PC-9 (cell line): Measurements from ENCODE around the gene GALNT10.

ENCODE experiments used
- EZH2 ChIP-seq: fragments of 200-600 bp; sonication (generic); IDR thresholded peaks from 2 replicates; pipeline ENCODE4 v1.8.0; 2017; ENCODE audit warnings: antibody characterized with exemption, low read depth
- TF ChIP-seq, protein P1 (sequence below): fragments of 200-600 bp; sonication (generic); conservative IDR thresholded peaks from 2 replicates; pipeline ENCODE4 v1.6.1; 2017; ENCODE audit warnings: mixed run types, antibody characterized with exemption, mild to moderate bottlenecking, moderate library complexity

DNA sequence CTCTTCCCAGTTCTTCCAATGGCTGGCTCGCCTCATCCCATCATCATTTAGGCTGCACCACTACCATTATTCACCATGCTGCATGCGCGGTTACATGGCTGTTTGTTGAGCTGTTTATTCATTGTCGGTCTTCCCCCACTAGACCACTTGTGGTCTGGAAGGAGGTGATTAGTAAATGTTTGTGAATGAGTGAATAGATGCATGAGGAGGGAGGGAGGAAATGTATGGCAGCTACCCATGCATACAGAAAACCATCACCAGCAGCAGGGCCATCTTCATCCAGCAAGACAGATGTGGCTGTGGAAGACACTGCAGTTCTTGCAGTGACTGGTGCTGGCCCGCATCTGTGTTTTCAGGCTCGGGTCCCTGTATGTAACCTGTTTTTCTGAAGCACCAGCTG lies 141.9 kb downstream of the GALNT10 start:
- TF ChIP-seq, protein P1, sequence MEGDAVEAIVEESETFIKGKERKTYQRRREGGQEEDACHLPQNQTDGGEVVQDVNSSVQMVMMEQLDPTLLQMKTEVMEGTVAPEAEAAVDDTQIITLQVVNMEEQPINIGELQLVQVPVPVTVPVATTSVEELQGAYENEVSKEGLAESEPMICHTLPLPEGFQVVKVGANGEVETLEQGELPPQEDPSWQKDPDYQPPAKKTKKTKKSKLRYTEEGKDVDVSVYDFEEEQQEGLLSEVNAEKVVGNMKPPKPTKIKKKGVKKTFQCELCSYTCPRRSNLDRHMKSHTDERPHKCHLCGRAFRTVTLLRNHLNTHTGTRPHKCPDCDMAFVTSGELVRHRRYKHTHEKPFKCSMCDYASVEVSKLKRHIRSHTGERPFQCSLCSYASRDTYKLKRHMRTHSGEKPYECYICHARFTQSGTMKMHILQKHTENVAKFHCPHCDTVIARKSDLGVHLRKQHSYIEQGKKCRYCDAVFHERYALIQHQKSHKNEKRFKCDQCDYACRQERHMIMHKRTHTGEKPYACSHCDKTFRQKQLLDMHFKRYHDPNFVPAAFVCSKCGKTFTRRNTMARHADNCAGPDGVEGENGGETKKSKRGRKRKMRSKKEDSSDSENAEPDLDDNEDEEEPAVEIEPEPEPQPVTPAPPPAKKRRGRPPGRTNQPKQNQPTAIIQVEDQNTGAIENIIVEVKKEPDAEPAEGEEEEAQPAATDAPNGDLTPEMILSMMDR = no peak
- no peak for TF ChIP-seq EZH2
